Activated gamma-delta T cell treated with anti-CD3 and anti-CD28 coated beads, Interleukin-2, amount 50 U/mL, for 16 hours (primary cell): ENCODE data around the gene CD24.
A peak's percentile ranks its signal among the peaks of the same experiment; 100 is the strongest.
"Not testable (repeated sequence)": the region's sequence is repeated elsewhere in the genome, so short reads cannot be mapped to it uniquely, and the experiment has no call there.

ENCODE experiments used
- DNase-seq: peaks from one replicate; pipeline ENCODE4 v3.0.0-alpha.2; 2020; ENCODE audit warnings: low read depth

The CD24 gene, protein sequence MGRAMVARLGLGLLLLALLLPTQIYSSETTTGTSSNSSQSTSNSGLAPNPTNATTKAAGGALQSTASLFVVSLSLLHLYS

DNA sequence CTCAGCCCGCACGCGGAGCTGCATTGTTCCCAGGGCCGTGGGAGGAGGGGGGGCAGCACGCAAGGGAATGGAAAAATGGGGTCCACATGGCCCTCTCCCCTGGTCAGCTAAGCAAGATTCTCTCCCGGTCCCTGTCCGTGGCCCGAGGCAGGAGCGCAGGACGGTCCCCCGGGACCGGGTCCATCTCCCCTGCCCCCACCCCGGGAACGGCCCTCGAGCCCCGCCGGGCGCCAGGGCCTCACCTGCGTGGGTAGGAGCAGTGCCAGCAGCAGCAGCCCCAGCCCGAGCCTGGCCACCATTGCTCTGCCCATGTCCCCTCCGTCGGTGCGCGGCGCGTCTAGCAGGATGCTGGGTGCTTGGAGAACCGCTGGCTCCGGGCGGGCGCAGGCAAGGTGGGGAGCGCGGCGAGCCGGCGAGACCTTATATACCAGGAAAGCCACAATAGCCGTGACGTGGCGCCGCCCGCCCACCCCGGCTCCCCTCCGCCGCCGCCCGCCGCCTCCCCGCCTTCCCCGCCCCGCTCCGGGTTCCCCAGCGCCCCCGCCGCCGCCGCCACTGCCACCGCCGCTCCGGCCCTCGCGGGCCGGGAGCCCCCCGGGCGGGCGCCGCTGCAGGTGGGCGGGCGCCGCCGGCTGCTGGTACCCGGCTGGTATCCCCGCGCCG, at the start of gene CD24:
Gene CD24 (minus strand): TSS at position 394 of the 663 bp plus-strand sequence. CDS start 83 bp downstream, at position 311.
- DNase-seq, result no peak

DNA sequence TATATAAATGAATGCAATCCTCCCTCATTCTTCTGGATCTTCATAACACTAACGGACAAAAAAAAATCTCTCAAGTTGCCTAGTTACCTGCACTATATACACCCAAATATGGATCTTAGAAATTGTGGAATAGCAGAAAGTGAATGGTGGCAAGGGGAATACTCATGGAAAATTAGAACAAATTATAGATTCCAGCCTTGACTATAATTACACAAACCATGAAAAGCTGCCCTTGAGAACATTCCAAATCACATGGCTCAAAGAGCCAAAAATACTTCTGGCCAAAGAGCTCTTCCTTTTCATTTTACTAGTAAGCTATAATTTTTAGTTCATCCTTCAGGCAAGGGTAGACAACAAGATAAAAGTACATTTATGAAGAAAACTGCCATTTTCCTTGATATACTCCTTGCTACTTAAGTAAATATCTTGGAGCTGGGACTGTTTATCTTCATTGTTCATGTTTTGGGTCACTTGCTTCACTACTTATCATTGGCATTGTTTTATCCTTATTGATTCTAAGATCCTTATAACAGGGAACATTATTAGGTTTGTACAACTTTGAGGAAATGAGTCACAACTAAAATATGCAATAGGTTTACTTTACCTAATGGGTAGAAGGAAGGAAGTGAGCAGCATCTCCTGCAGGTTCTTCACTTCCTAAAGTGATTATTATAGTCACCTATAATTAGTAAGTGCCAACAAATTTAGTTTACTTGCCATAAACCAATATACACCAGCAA, 47.1 kb upstream of the CD24 start:
- DNase-seq, result no peak

DNA sequence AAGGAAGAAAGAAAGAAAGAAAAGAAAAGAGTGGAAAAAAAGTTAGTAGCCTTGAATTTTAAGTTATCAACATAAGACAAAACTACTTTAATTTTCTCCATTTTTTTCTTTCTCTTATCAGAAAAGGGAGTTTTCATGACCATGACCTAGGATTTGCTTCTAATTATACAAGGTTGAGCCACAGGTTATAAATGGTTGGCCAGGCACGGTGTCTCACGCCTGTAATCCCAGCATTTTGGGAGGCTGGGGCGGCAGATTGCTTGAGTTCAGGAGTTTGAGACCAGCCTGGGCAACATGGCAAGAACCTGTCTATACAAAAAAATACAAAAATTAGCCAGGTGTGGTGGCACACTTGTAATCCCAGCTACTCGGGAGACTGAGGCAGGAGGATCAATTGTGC, 45.7 kb upstream of the CD24 start:
- no peak for DNase-seq

DNA sequence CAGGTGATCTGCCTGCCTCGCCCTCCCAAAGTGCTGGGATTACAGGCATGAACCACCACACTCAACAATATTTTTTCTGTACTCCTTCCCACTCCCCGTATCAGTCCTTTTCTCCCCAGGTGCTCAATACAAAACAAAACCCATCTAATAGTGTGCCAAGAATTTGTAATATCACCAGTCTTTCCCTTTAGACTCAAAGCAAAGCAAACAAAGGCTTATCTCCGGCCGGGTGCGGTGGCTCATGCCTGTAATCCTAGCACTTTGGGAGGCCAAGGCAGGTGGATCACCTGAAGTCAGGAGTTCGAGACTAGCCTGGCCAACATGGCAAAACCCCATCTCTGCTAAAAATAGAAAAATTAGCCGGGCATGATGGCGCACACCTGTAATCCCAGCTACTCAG, 45.1 kb upstream of the CD24 start:
- DNase-seq, result not testable (repeated sequence)

DNA sequence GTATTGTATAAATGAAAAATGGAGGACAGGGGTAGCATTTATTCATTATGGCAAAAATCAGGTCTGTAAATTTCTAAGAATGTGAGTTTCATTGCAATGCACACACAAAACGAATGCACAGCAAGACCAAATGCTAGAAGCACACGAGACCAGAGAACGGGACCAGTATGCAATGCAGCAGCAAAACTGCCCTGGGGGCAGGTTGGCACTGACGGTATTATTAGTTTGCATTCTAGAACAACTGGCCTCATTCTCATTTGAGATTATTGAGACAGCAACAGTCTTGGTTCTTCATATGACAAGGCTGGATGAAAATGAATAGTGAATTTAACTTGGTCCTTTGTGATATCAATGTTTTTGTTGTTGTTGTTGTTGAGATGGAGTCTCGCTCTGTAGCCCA, 44.5 kb upstream of the CD24 start:
- no peak for DNase-seq

DNA sequence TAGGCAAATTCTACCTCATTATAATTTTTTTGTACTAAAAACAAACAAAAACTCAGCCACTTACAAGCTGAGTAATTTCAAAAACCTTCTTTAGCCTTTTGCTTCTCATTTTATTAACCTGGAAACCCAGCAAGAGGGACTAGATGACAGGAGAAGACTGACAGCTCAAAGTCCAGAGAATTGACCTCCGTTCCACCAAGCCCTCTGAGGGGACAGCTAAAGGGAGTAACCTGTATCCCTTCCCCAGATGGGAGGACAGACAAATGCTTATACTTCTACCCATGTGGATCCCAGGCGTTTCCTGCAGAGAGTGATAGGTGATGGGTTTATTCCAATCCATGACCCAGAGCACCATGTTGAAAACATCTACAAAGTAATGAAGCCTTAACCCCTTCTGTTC, 35.0 kb upstream of the CD24 start:
- DNase-seq, result no peak

DNA sequence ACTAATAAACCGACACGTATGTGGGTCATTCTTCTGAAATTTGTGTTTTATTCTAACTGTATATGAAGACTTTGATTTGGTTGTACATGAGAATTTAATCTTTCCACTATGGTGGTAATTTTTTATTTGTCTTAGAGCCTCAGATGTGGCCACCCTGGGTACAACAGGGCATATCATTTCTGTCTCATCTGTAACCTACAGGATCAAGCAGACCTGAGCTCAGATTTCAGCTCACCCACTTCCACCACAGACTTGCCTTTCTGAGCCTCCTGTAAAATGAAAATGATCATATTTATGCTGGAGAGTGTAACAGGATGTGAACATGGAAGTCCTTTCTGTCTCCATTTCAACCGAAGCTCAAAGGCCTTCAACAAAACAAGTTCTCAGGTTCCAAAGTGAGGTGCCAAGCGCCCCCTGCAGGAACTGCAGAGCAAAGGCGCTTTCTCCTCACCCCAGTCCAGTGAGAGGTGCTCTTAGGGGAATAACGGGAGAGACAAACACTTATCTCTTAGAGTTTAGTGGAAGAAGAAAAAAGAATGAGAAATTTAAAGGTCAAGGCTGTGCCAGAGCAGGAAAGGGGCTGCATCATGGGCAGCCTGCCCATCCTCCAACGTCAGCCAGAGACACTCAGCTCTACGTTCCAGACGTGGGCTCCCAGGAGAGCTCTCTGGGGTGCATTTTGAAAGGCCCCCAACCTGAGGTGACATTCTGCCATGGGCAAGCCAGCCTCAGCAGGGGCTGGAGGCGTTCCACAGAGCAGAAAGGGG, 23.0 kb upstream of the CD24 start:
- DNase-seq, result peak; percentile 4

DNA sequence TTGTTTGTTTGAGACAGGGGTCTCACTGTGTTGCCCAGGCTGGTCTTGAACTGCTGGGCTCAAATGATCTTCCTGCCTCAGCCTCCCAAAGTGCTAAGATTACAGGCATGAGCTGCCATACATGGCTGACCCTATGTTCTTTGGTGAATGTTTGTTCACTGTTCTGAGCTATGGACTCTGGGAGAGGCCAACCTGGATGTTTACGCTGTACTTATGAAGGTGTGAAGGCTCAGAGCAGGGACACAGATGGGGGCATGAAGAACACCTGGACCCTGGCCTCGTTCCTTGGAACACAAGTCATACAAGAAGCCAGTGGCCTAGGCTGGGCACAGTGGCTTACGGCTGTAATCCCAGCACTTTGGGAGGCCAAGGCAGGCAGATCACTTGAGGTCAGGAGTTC, 21.1 kb upstream of the CD24 start:
- no peak for DNase-seq

DNA sequence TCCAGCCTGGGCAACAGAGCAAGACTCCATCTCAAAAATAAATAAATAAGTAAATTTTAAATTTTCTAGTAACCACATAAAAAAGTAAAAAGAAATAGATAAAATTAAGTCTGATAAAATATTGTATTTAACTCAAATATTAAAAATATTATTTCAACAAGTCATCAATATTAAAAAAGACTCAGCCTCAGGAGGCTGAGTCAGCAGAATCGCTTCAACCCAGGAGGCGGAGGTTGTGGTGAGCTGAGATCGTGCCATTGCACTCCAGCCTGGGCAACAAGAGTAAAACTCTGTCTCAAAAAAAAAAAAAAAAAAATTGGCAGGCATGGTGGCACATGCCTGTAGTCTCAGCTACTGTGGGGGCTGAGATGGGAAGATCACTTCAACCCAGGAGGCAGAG, 15.2 kb upstream of the CD24 start:
- DNase-seq, result not testable (repeated sequence)

DNA sequence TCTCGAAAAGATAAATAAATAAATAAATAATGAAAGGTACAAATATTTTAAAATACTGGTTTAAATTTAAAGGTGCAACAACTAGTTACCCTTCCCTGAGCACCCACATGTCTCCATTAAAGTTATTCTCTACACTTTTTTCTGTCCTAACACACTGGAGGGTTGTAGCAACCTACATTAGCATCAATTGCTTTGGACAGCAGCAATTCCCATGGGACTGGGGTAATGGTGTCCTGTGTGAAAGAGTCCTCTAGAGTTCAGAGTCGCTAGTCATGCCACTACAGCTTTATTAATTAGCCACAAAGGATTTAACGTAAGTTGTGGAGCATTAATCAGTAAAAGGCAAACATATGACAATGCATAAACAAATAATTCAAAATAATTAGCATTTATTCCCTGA, 14.1 kb upstream of the CD24 start:
- DNase-seq, result no peak

DNA sequence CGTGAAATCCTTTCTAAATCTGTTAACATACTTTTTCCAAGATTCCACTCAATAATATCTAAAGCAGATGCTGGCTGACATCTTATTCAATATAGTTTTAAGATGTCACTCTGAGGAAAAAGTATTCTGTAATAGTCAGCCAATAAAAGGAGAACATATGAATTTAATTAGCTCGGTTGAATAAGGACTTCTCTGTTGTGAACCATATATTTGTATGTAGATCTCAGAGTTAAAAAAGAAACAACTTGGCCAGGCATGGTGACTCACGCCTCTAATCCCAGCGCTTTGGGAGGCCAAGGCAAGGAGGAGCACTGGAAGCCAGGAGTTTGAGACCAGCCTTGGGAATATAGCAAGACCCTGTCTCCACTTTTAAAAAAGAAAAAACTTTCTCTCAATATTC, 7.4 kb upstream of the CD24 start:
- no peak for DNase-seq

DNA sequence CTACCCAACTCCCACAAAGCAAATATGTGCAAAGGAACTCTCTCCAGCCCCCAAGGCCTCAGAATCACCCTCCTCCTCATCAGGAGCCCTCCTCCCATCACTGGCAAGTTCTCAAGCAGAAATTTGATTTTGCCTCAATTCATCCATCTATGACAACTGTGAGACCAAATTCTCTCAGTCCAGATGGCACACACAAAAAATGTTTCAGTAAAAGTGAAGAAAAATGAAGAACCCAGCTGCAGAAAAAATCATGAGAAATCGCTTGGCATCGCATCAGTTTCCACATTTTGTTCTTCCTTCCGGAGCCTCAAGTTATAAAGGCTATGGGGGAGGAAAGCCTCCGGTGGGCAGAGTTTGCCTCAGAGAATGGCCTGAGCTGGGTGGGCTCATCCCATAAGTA, 6.4 kb upstream of the CD24 start:
- no peak for DNase-seq

DNA sequence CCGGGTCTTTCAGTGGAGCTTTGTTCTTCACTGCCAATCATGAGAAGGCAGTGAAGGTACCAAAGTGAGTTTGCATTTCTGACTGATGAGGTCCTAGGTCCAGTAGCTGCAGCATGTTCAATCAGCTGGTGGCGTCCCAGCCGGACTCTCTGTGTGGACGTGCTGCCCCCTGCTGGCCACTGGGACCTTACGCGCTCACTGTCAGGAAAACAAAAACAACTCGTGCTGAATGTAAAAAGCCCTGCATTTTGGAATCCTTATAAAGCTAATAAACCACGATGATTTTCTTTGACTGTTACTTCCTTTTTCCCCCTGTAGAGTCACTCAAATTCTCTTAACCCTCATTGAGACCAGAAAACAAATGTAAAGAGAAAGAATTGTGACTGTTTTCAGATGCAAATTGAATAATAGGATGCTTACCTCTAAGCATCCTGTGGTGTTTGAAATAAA, 4.9 kb upstream of the CD24 start:
- DNase-seq, result peak; percentile 65

DNA sequence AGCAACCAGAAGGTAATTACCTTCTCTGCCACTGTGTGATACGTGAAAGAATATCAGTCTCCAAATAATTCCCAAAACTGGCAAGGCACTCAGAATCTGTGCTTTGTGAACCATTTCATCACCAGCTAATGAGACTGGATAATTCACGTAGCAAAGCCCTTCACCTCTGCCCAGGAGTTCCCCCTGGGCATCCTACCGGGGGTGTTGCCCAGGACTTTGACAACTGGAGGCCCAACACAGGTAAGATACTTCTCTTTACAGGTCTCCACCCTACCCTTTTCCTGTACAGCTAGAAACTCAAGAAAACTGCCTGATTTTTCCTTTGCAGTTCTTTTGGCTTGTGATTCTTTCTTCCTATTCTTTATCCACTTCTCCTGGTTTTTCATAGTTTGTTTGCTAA, 2.7 kb upstream of the CD24 start:
- DNase-seq, result no peak

DNA sequence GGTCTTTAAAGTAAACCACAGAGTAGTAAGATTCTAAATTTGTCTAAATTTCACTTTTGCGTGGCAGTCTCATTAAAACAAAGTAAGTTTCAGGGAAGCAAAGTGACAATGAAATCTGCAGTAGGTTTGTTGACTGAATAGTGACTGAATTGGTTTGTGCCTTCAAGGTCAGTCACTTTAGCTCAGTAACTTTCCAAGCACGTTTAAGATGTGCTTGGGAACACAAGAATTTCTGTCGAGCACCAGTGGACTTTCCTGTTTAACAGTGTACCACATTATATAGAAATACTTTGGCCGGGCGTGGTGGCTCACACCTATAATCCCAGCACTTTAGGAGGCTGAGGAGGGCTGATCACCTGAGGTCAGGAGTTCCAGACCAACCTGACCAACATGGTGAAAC, 1.7 kb upstream of the CD24 start:
- DNase-seq, result no peak

DNA sequence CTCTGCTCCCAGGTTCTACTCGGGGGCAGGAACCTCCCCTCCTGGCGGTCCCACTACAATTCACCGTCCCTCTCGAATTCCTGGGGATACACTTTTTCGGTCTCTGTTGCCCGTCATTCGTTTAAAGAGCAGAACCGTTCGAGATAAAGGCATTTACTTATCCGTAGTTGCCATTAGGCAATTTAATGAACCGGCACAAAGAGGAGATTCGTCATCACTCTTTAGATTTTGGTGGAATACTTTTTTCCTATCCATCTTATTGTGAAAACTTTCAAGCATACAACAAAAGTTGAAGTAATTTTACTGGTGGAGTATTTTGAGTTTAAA, 1.2 kb upstream of the CD24 start:
- no peak for DNase-seq

DNA sequence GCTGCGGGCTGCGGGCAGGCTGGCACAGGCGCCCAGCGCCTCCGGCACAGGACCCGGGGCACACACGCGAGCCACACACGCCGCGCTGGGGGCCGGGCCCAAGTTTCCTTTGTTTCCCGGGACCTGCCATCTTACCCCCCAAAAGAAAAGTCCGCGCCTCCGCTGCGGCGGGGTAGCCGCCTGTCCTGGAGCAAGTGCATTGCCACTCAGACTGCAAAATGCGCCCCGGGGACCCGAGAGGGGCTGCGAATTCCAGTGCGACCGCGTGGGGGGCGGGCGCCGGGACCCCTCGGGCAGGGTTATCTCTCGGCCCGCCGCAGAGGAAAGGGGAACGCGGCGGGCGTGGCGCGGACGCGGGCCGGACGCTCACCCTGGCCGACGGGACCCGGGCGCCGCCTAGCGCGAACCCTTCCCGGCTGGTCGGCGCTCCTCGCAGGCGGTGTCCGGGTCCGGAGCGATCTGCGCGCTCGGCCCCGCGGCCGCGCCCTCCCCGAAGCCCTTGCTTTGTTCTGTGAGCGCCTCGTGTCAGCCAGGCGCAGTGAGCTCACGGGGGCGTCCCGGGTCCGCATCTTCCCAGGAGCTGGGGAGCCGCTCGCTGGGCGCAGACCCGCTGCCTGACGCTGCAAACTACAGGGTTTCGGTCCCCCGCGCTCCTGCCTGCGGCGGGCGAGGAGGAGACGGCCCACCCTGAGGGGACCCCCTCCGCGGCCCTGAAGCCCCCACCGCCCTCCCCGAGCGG, 639 bp upstream of the CD24 start:
- DNase-seq, result no peak

DNA sequence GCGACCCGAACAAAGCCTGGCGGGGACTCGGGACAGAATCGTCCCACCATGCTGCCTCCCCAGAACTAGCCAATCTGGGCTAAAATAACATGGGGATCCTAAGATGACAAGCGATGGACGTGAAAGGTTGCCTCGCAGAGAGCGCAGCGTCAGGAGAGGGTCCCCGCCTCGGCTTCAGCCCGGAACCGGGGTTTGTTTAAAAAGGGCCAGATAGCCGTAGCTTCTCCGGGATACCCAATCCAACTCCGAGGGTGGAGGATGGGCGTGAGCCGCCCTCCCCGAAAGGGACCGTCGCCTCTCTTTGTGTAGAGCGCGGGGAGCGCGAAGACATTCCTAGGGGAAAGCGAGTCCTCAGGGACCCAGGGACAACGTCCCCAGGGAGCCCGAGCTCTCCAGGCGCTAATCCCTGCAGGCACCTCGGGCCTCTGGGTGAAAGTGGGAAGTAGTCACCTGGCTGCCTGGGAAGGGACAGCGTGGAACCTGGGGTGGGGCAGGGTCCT, 643 bp downstream of the CD24 start:
- DNase-seq, result no peak

DNA sequence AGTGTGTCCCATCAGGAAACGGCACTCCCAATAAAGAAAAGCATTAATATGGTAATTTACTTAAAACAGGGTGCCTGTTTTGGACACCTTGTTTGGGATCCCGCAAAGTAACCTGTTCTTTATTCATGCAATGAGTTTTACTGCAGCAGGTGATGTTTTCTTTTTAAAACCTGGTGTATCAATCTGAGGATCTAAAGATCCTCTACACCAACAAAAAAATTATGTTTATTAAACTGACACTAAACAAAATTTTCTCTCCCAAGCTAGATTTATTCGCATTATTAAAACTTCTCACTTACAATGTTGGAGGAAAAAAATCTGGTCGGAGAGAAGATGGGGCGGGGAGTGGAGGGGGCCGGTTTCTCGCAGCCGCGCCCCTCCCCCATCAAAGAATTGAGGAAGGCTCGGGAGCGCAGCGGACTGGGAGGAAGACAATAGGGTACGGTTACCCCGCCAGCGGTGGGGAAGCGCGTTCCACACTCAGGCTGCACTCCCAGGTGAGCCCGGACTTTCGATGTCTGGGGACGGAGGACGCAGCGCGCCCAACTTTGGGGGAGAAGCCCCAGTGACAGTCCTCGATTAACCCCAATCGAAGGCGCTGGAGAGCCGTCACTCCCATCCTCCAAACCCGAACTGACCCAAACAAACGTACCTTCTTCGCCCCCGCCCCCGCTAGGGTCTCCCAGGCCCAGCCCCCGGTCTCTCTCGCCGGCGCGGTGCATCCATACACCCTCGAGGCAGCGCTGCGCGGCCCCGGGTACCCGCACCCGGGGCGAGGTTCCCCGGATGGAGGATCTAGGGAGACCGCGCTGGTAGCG, 1.3 kb downstream of the CD24 start:
- no peak for DNase-seq

DNA sequence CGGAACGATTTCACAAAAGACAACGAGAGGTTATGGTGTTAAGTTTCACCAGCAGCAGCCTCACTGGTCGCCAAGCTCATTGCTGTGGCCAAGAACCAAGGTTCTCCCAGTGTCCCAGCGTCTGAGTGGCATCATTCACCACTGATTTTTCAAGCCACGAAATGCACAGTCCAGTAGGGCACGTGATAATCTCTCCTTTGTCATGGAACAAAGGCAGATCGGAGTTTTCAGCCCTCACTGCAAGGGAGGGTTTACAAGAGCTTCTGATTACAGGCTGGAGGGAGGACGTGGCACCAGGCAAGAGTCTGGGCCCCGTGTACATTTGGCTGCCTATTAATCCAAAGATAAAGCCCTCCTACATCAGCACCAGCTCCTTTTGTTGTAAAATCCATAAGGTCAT, 2.0 kb downstream of the CD24 start:
- DNase-seq, result no peak

DNA sequence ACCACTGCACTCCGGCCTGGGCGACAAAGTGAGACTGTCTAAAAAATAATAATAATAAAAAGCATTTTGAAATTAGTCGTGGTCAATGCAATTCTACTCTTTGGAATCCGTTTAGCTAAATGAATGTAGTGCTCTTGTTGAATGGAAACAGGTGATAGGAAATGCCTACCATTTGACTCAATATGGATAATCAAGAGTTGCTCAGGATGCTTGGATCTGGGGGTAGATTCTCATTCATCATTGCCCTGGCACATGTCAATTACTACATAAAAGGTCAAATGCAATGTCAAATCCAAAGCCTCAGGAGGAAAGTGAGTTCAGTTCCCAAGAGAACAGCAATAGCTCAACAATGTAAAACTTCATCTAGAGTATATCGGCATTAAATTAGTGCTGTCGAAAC, 3.8 kb downstream of the CD24 start:
- not testable (repeated sequence) for DNase-seq
